Gastrocnemius medialis (tissue), 4 donors: Measurements from ENCODE around the gene RAB3A.

Experiments
- CTCF ChIP-seq, 5 experiments: fragments of 450-650 bp in 3 of 5; fragments of 200-600 bp in 2 of 5; sonication (generic) in 2 of 5; IDR thresholded peaks in 4 of 5; conservative IDR thresholded peaks in 1 of 5; 1 replicate in 4 of 5; 2 replicates in 1 of 5; pipeline ENCODE4 v1.5.1; 2016 to 2019; ENCODE audit warnings: antibody characterized with exemption in 5 of 5, mild to moderate bottlenecking in 3 of 5, moderate library complexity in 3 of 5
- POLR2A ChIP-seq, 2 donors: fragments of 450-650 bp; IDR thresholded peaks; one replicate each; pipeline ENCODE4 v1.6.1; 2017; ENCODE audit warnings: antibody characterized with exemption in 2 of 2, mild to moderate bottlenecking in 2 of 2, moderate library complexity in 2 of 2

DNA sequence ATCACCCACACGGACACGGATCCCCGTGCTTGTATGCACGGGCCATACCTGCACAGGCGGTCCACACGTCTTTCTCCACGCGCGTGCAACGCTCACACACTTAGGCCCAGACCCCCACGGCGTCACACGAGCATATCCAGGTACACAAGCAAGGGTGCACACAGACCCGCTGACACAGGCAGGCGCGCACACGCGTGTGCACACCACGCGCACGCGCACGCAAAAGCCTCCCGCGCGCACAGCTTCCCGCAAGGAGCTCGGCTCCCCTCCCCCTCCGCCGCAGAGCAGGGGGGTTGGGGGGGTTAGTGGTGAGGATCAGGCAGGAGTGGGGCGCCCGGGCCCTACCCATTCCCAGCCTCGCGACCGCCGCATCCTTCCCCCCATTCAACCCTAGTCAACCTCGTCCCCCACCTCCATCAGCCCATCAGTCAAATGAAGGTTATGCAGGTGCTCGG is 407 bp downstream of the RAB3A start:
- TF ChIP-seq CTCF (IDR thresholded peaks at IDR 0.05 in 4 of 5, conservative IDR thresholded peaks at IDR 0.05 in 1 of 5) = peak in 1 of 5 experiments; percentile 22
- TF ChIP-seq POLR2A (IDR thresholded peaks at IDR 0.05) = no peak
